Thyroid gland (tissue), 4 donors: Measurements from ENCODE around the gene FNDC10. TPM values are rescaled to one million over a fixed set of nuclear protein-coding genes. Genes with fewer than 3 reads are reported as not detected.

Experiments
- DNase-seq, 2 donors: peaks; one replicate each; pipeline ENCODE4 v3.0.0-alpha.2; 2019
- H3K27ac ChIP-seq, 3 donors: fragments of 200-600 bp; sonication (generic); 1 replicate in 2 of 3; 2 replicates in 1 of 3; pipeline ENCODE4 v1.5.1; 2016 to 2019; ENCODE audit warnings: mild to moderate bottlenecking in 1 of 3, moderate library complexity in 1 of 3
- H3K27me3 ChIP-seq: fragments of 200-600 bp; sonication (generic); one replicate; pipeline ENCODE4 v1.5.1; 2019
- H3K36me3 ChIP-seq, 2 donors: fragments of 200-600 bp; sonication (generic); one replicate each; pipeline ENCODE4 v1.5.1; 2016 to 2019
- H3K4me1 ChIP-seq, 2 donors: fragments of 200-600 bp; sonication (generic); one replicate each; pipeline ENCODE4 v1.5.1; 2017 to 2019
- H3K4me3 ChIP-seq, 3 donors: fragments of 200-600 bp; sonication (generic); replicated peaks in 1 of 3; 1 replicate in 2 of 3; 2 replicates in 1 of 3; pipeline ENCODE4 v1.5.1; 2016; ENCODE audit warnings: mild to moderate bottlenecking in 1 of 3
- H3K9me3 ChIP-seq: fragments of 200-600 bp; sonication (generic); one replicate; pipeline ENCODE4 v1.5.1; 2017
- POLR2A ChIP-seq, 2 donors: fragments of 450-650 bp; IDR thresholded peaks; one replicate each; pipeline ENCODE4 v1.6.1; 2017; ENCODE audit warnings: antibody characterized with exemption in 2 of 2, mild to moderate bottlenecking in 2 of 2, moderate library complexity in 1 of 2
- WGBS, 2 donors: methylation state at CpG; one replicate each; pipeline ENCODE4 v1.1.5; 2017; 5-methylcytosine and 5-hydroxymethylcytosine counted together
- intact Hi-C: fragments of 100-400 bp; cut with DNase I; formaldehyde crosslinking; loops from one replicate; pipeline ENCODE4 v1.15.1; 2023
- total RNA-seq, 4 donors: library from RNA; depleted of rRNA; stranded (reverse); fragments of >200 nt; gene quantifications; one replicate each; pipeline ENCODE4 v1.2.3, GENCODE V29; 2016
- TF ChIP-seq, protein P1 (sequence below), 6 experiments: fragments of 200-600 bp in 3 of 6; fragments of 450-650 bp in 3 of 6; sonication (generic) in 3 of 6; IDR thresholded peaks; one replicate each; pipeline ENCODE4 v1.5.1; 2016 to 2019; ENCODE audit warnings: antibody characterized with exemption in 6 of 6, mild to moderate bottlenecking in 2 of 6, inconsistent platforms in 1 of 6, moderate library complexity in 1 of 6

The FNDC10 gene
- total RNA-seq, 4 donors from 2014 or later: 1.0 to 9.9 (median 5.3) TPM

DNA sequence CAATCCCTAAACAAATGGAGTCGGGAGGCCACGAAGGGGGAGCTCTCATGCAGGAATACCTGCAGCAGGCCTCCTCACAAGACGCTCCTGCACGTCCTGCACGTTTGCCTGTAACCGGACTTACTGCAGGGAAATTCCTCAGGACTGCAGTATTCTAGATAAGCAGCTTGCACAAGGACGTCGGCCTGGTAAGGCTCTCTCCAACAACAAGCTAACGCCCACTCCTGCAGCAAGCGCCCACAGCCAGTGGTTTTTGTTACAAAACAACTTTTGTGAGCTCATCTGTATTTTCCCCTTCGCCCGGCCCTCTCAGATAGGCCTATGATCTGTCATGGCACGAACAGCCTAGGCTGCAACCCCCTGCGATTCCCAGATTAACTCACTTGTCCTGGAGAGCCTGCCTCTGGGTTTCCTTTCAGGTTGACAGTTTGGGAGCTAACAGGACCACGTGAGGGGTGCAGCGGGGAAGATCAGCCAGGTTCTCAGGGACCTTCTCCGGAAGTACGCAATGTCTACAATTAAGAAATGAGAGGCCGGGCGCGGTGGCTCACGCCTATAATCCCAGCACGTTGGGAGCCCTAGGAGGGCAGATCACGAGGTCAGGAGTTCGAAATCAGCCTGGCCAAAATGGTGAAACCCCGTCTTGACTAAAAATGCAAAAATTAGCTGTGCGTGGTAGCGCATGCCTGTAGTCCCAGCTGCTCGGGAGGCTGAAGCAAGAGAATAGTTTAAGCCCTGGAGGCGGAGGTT is 14.4 kb upstream of the FNDC10 start:
- peaks cover 0 to 10% of the 10 kb centered on the region in 2 donors for H3K36me3 ChIP-seq
- WGBS, 2 donors: 11 to 14% methylated on average over 30 of the region's 30 CpGs
- TF ChIP-seq POLR2A (IDR thresholded peaks at IDR 0.05): peak in 1 of 2 donors; percentile 24
- TF ChIP-seq, protein P1, sequence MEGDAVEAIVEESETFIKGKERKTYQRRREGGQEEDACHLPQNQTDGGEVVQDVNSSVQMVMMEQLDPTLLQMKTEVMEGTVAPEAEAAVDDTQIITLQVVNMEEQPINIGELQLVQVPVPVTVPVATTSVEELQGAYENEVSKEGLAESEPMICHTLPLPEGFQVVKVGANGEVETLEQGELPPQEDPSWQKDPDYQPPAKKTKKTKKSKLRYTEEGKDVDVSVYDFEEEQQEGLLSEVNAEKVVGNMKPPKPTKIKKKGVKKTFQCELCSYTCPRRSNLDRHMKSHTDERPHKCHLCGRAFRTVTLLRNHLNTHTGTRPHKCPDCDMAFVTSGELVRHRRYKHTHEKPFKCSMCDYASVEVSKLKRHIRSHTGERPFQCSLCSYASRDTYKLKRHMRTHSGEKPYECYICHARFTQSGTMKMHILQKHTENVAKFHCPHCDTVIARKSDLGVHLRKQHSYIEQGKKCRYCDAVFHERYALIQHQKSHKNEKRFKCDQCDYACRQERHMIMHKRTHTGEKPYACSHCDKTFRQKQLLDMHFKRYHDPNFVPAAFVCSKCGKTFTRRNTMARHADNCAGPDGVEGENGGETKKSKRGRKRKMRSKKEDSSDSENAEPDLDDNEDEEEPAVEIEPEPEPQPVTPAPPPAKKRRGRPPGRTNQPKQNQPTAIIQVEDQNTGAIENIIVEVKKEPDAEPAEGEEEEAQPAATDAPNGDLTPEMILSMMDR (IDR thresholded peaks at IDR 0.05): no peak
- no peaks in the 10 kb centered on the region for H3K9me3 ChIP-seq
- peak overlapping the region; percentile 19 to 100 (median 91) for H3K4me3 ChIP-seq
- H3K27ac ChIP-seq: peak overlapping the region; percentile 100
- intact Hi-C loops: no loop called here
- DNase-seq: peak; percentile 56 to 69
- H3K27me3 ChIP-seq: no peaks in the 10 kb centered on the region
- peaks cover 31 to 49% of the 10 kb centered on the region in 2 donors for H3K4me1 ChIP-seq

DNA sequence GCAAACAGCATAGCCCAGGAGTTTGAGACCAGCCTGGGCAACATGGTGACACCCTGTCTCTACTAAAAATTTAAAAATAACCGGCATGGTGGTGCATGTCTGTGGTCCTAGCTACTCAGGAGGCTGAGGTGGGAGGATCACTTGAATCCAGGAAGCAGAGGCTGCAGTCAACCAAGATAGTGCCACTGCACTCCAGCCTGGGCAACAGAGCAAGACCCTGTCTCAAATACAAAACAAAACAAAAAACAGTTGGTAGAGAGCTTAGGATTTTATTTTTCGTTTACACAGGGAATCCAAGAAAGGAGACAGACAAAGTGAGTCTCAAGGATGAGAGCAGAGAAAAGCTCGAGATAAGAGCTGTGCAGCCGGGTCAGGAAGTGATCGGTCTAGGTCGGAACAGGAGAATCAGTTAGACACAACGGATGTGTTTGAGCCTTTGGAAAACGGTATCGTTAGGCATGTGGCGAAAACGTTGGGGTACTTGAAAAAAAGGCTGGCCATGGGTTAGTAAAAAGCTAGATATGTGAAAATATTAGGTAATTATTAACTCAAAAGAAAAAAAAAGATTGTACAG is 13.7 kb upstream of the FNDC10 start:
- Histone ChIP-seq H3K4me1 (peaks cover 31 to 49% of the 10 kb centered on the region in 2 donors), H3K36me3 (peaks cover 0 to 10% of the 10 kb centered on the region in 2 donors), H3K4me3 (peak overlapping the region in 2 of 3 donors; percentile 7 to 91), H3K9me3 (no peaks in the 10 kb centered on the region), H3K27me3 (no peaks in the 10 kb centered on the region), H3K27ac (peak overlapping the region; percentile 37 to 100 (median 100))
- DNase-seq: no peak
- WGBS, 2 donors: 60 to 61% methylated on average over 11 of the region's 11 CpGs
- intact Hi-C loops: no loop called here
- TF ChIP-seq POLR2A (IDR thresholded peaks at IDR 0.05): no peak
- TF ChIP-seq, protein P1 (IDR thresholded peaks at IDR 0.05): no peak

DNA sequence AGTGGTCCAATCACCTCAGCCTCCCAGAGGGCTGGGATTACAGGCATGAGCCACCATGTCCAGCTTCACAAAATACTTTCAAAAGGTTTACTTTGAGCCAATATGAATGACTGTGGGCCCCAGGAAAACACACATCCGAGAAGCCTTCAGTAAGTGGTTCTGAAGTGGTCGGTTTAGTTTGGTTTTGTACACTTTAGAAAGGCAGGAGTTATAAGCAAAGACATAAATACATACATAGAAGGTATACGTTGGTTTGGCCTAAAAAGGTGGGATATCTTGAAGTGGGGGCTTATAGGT is 12.1 kb upstream of the FNDC10 start:
- DNase-seq: peak; percentile 61 to 67
- Histone ChIP-seq H3K36me3 (no peaks in the 10 kb centered on the region), H3K4me3 (no peak overlapping the region), H3K27me3 (no peaks in the 10 kb centered on the region), H3K27ac (peak overlapping the region; percentile 47 to 100 (median 60)), H3K9me3 (no peaks in the 10 kb centered on the region), H3K4me1 (peaks cover 31 to 48% of the 10 kb centered on the region in 2 donors)
- intact Hi-C loops: no loop called here
- TF ChIP-seq POLR2A (IDR thresholded peaks at IDR 0.05): no peak
- TF ChIP-seq, protein P1 (IDR thresholded peaks at IDR 0.05): no peak
- 33 to 46% methylated on average over 3 of the region's 3 CpGs for WGBS, 2 donors

DNA sequence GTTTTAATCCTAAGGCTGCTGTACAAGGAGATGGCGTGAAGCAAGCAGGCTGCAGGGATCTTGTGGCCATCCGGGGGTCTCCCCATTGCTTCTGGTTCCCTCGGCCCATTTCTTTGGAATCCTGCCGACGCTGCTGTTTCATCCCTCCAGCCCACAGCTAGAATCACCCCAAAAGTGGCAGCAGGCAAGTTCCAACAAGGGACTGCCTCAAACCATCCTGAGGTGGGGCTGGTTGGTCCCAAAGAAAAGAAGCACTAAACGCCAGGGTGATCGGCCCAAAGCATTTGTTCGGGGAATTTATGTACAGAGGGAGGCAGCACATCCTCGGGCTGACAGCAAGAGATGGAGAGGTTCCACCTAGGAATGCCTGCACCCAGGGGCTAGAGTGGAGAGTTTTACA is 10.9 kb upstream of the FNDC10 start:
- Histone ChIP-seq H3K4me1 (peaks cover 23 to 40% of the 10 kb centered on the region in 2 donors), H3K36me3 (no peaks in the 10 kb centered on the region), H3K27me3 (no peaks in the 10 kb centered on the region), H3K9me3 (no peaks in the 10 kb centered on the region), H3K27ac (peak overlapping the region in 2 of 3 donors; percentile 47 to 100), H3K4me3 (no peak overlapping the region)
- DNase-seq: no peak
- WGBS, 2 donors: 75 to 80% methylated on average over 9 of the region's 9 CpGs
- intact Hi-C loops: no loop called here
- TF ChIP-seq, protein P1 (IDR thresholded peaks at IDR 0.05): no peak
- no peak for TF ChIP-seq POLR2A (IDR thresholded peaks at IDR 0.05)

DNA sequence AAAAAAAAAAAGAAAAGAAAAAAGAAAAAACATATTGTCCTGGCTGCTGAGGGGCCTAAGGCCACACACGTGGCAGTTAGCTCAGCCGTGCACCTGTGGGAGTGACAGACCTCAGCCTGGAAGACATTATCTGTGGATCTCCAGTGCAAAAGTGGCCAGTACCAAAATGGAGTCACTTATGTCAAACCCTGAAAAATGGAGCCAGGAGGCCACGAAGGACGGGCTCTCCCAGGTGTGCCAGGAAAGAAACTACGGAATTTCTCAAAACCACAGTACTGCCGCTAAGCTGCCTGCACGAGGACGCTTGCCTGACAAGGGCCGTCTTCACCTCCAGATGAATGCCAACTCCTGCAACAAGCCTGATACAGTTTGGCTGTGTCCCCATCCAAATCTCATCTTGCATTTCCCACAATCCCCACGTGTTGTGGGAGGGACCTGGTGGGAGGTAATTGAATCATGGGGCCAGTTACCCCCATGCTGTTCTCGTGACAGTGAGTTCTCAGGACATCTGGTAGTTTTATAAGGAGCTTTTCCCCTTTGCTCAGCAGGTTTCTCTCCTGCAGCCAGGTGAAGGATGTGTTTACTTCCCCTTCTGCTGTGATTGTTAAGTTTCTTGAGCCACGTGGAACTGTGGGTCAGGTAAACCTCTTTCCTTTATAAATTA is 10.0 kb upstream of the FNDC10 start:
- WGBS, 2 donors: 75 to 86% methylated on average over 12 of the region's 12 CpGs
- no peak overlapping the region for H3K4me3 ChIP-seq
- no peak overlapping the region for H3K27ac ChIP-seq
- no peak for DNase-seq
- TF ChIP-seq, protein P1 (IDR thresholded peaks at IDR 0.05): no peak
- TF ChIP-seq POLR2A (IDR thresholded peaks at IDR 0.05): no peak
- H3K4me1 ChIP-seq: peaks cover 23 to 40% of the 10 kb centered on the region in 2 donors
- no peaks in the 10 kb centered on the region for H3K27me3 ChIP-seq
- intact Hi-C loops: no loop called here
- no peaks in the 10 kb centered on the region for H3K9me3 ChIP-seq
- no peaks in the 10 kb centered on the region for H3K36me3 ChIP-seq
